HEK293 (cell line): Measurements from ENCODE around the gene PIM2.

Experiments used
- BCL11B ChIP-seq: fragments of 450-650 bp; formaldehyde crosslinking; IDR thresholded peaks from 2 replicates; pipeline ENCODE4 v1.5.1; 2016; ENCODE audit warnings: low read depth, missing biosample characterization, missing genetic modification characterization
- GFI1B ChIP-seq: fragments of 450-650 bp; formaldehyde crosslinking; IDR thresholded peaks from 2 replicates; pipeline ENCODE4 v1.5.1; 2016; ENCODE audit warnings: missing biosample characterization, missing genetic modification characterization
- KLF8 ChIP-seq: fragments of 450-650 bp; formaldehyde crosslinking; IDR thresholded peaks from 2 replicates; pipeline ENCODE4 v1.5.1; 2016; ENCODE audit warnings: missing biosample characterization, missing genetic modification characterization
- KLF9 ChIP-seq: fragments of 450-650 bp; formaldehyde crosslinking; IDR thresholded peaks from 2 replicates; pipeline ENCODE4 v1.5.1; 2016; ENCODE audit warnings: missing biosample characterization, missing genetic modification characterization, low read depth
- PATZ1 ChIP-seq: fragments of 450-650 bp; formaldehyde crosslinking; IDR thresholded peaks from 2 replicates; pipeline ENCODE4 v1.5.1; 2016; ENCODE audit warnings: missing biosample characterization, missing genetic modification characterization
- PRDM2 ChIP-seq: fragments of 450-650 bp; formaldehyde crosslinking; IDR thresholded peaks from 2 replicates; pipeline ENCODE4 v1.5.1; 2016; ENCODE audit warnings: missing biosample characterization, missing genetic modification characterization, borderline replicate concordance
- SP3 ChIP-seq: fragments of 450-650 bp; formaldehyde crosslinking; IDR thresholded peaks from 2 replicates; pipeline ENCODE4 v1.5.1; 2016; ENCODE audit warnings: missing biosample characterization, missing genetic modification characterization
- TRIM28 ChIP-seq: IDR thresholded peaks from 2 replicates; pipeline ENCODE4 v1.6.1; 2011; ENCODE audit warnings: low read length, control low read depth, borderline replicate concordance
- ZBTB48 ChIP-seq: fragments of 450-650 bp; formaldehyde crosslinking; IDR thresholded peaks from 2 replicates; pipeline ENCODE4 v1.5.1; 2016; ENCODE audit warnings: missing biosample characterization, missing genetic modification characterization
- ZIC2 ChIP-seq: fragments of 450-650 bp; formaldehyde crosslinking; IDR thresholded peaks from 2 replicates; pipeline ENCODE4 v1.5.1; 2016; ENCODE audit warnings: missing biosample characterization, missing genetic modification characterization
- ZNF16 ChIP-seq: fragments of 450-650 bp; formaldehyde crosslinking; IDR thresholded peaks from 2 replicates; pipeline ENCODE4 v1.5.1; 2016; ENCODE audit warnings: low read depth, missing biosample characterization, missing genetic modification characterization
- ZNF174 ChIP-seq: fragments of 450-650 bp; formaldehyde crosslinking; IDR thresholded peaks from 2 replicates; pipeline ENCODE4 v1.5.0; 2017; ENCODE audit warnings: missing biosample characterization, mild to moderate bottlenecking, missing genetic modification characterization
- ZNF18 ChIP-seq: fragments of 450-650 bp; formaldehyde crosslinking; IDR thresholded peaks from 2 replicates; pipeline ENCODE4 v1.5.1; 2016; ENCODE audit warnings: missing biosample characterization, missing genetic modification characterization
- ZNF24 ChIP-seq: fragments of 450-650 bp; formaldehyde crosslinking; IDR thresholded peaks from 2 replicates; pipeline ENCODE4 v1.5.1; 2016; ENCODE audit warnings: missing biosample characterization, missing genetic modification characterization
- ZNF302 ChIP-seq: fragments of 450-650 bp; formaldehyde crosslinking; IDR thresholded peaks from 2 replicates; pipeline ENCODE4 v1.5.1; 2016; ENCODE audit warnings: missing biosample characterization, missing genetic modification characterization, low read depth
- ZNF341 ChIP-seq: fragments of 450-650 bp; formaldehyde crosslinking; IDR thresholded peaks from 2 replicates; pipeline ENCODE4; 2016; ENCODE audit warnings: low read depth, missing biosample characterization, missing genetic modification characterization
- ZNF394 ChIP-seq: fragments of 450-650 bp; formaldehyde crosslinking; IDR thresholded peaks from 2 replicates; pipeline ENCODE4 v1.5.1; 2016; ENCODE audit warnings: missing biosample characterization, missing genetic modification characterization, mild to moderate bottlenecking, moderate library complexity, borderline replicate concordance
- ZNF426 ChIP-seq: fragments of 450-650 bp; formaldehyde crosslinking; IDR thresholded peaks from 2 replicates; pipeline ENCODE4 v1.5.1; 2017; ENCODE audit warnings: missing biosample characterization, missing genetic modification characterization, mild to moderate bottlenecking, inconsistent platforms, moderate library complexity
- ZNF518A ChIP-seq: fragments of 450-650 bp; formaldehyde crosslinking; conservative IDR thresholded peaks from 2 replicates; pipeline ENCODE4 v1.5.1; 2016; ENCODE audit warnings: low read depth, missing biosample characterization, missing genetic modification characterization
- ZNF560 ChIP-seq: fragments of 450-650 bp; formaldehyde crosslinking; IDR thresholded peaks from 2 replicates; pipeline ENCODE4 v1.5.1; 2017; ENCODE audit warnings: missing biosample characterization, missing genetic modification characterization, borderline replicate concordance
- ZNF645 ChIP-seq: fragments of 450-650 bp; formaldehyde crosslinking; IDR thresholded peaks from 2 replicates; pipeline ENCODE4; 2016; ENCODE audit warnings: missing biosample characterization, missing genetic modification characterization
- ZSCAN30 ChIP-seq: fragments of 450-650 bp; IDR thresholded peaks from 2 replicates; pipeline ENCODE4 v1.5.1; 2018; ENCODE audit warnings: missing biosample characterization, mild to moderate bottlenecking, missing genetic modification characterization, moderate library complexity

PIM2 gene

GRCh38 chrX:48918643-48919340, at the start of gene PIM2 (continued):
- TF ChIP-seq PRDM2 (tag by site-specific recombination): no peak
- peak; percentile 95 for TF ChIP-seq ZIC2 (tag by site-specific recombination)
- TF ChIP-seq ZNF560 (tag by site-specific recombination): no peak
- TF ChIP-seq ZNF426 (tag by site-specific recombination): no peak
- no peak for TF ChIP-seq ZNF518A (tag by site-specific recombination)
- TF ChIP-seq ZNF18 (tag by site-specific recombination): no peak
- peak; percentile 44 for TF ChIP-seq KLF9 (tag by site-specific recombination)
- no peak for TF ChIP-seq GFI1B (tag by site-specific recombination)
- no peak for TF ChIP-seq ZNF394
- TF ChIP-seq SP3 (tag by site-specific recombination): peak; percentile 68; the same call in 1 of the 2 replicates
- TF ChIP-seq ZNF24: no peak
- 0 out of 2 replicates have a peak, but pooled peaks have one; percentile 38 for TF ChIP-seq BCL11B (tag by site-specific recombination)
- no peak for TF ChIP-seq ZBTB48 (tag by site-specific recombination)
- TF ChIP-seq ZNF16: no peak
- peak; percentile 32; the same call in 1 of the 2 replicates for TF ChIP-seq KLF8
- no peak for TF ChIP-seq ZNF174 (tag by site-specific recombination)
- TF ChIP-seq ZNF645 (tag by site-specific recombination): no peak
- TF ChIP-seq ZNF302 (tag by site-specific recombination): no peak
- peak; percentile 88 for TF ChIP-seq PATZ1 (tag by site-specific recombination)
- peak; percentile 72 for TF ChIP-seq ZNF341 (tag by site-specific recombination)
- TF ChIP-seq ZSCAN30 (tag by site-specific recombination): no peak
- no peak for TF ChIP-seq TRIM28
